Upper lobe of right lung (tissue), 1 donor: ENCODE results near the gene MICB. TPM values are rescaled to one million over a fixed set of nuclear protein-coding genes. Genes with fewer than 3 reads are reported as not detected.

Source experiments
- ATAC-seq: fragments of 200-7000 bp; cut with Tn5 transposase; one replicate; pipeline ENCODE4 v1.9.1; 2020; ENCODE audit warnings: mild to moderate bottlenecking, moderate library complexity
- DNase-seq: peaks from one replicate; pipeline ENCODE4 v3.0.0-alpha.2; 2020
- H3K27ac ChIP-seq: fragments of 200-600 bp; one replicate; pipeline ENCODE4 v1.8.0; 2022
- H3K27me3 ChIP-seq: fragments of 200-600 bp; one replicate; pipeline ENCODE4 v1.8.0; 2022; ENCODE audit warnings: mild to moderate bottlenecking
- H3K36me3 ChIP-seq: fragments of 200-600 bp; one replicate; pipeline ENCODE4 v1.8.0; 2022
- H3K4me1 ChIP-seq: fragments of 200-600 bp; one replicate; pipeline ENCODE4 v1.8.0; 2022
- H3K4me3 ChIP-seq: fragments of 200-600 bp; one replicate; pipeline ENCODE4 v1.8.0; 2022; ENCODE audit warnings: mild to moderate bottlenecking
- H3K9me3 ChIP-seq: fragments of 200-600 bp; one replicate; pipeline ENCODE4 v1.8.0; 2022
- CTCF ChIP-seq: fragments of 200-600 bp; IDR thresholded peaks from one replicate; pipeline ENCODE4 v1.8.0; 2022; ENCODE audit warnings: antibody characterized with exemption
- intact Hi-C: fragments of 100-400 bp; cut with DNase I; formaldehyde crosslinking; loops from one replicate; pipeline ENCODE4 v1.11.0; 2022
- total RNA-seq: library from RNA; stranded (reverse); fragmentation: NEBNext Ultra II Directional; extraction: Animal tissue kit (Norgen Biotek cat#: 25700); gene quantifications from one replicate; pipeline ENCODE4 v1.2.1, GENCODE V29; 2021
- donor health status: DM: no; HTN: yes; CAD: no; lungs with severe emphysema.

Gene MICB
- total RNA-seq, 1 donor from 2014 or later: 8.2 TPM

- no peaks in the 10 kb centered on the region for H3K9me3 ChIP-seq
- DNase-seq (no peak), ATAC-seq (no peak)
- intact Hi-C loops: no loop called here
- peaks cover 13% of the 10 kb centered on the region for H3K36me3 ChIP-seq
- no peak overlapping the region for H3K27ac ChIP-seq
- no peak for TF ChIP-seq CTCF
- H3K4me3 ChIP-seq: no peak overlapping the region
- H3K4me1 ChIP-seq: no peaks in the 10 kb centered on the region
- H3K27me3 ChIP-seq: no peaks in the 10 kb centered on the region
Observed at GRCh38 chr6:31513456-31514165, 15.7 kb downstream of the MICB start.

DNA sequence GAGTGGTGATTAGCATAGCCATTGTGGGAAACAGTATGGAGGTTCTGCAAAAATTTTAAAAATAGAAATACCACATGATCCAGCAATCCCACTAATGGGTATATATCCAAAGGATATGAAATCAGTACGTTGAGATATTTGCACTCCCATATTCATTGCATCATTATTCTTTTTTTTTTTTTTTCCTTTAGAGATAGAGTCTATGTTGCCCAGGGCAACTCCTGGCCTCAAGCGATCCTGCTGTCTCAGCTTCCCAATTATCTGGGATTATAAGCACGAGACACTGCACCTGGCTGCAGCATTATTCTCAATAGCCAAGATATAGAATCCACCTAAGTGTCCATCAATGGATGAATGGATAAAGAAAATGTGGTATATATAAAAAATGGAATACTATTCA, 23.9 kb downstream of the MICB start:
- ATAC-seq (no peak), DNase-seq (no peak)
- Histone ChIP-seq H3K4me1 (peaks cover 6% of the 10 kb centered on the region), H3K27me3 (no peaks in the 10 kb centered on the region), H3K27ac (no peak overlapping the region), H3K36me3 (no peaks in the 10 kb centered on the region), H3K4me3 (no peak overlapping the region), H3K9me3 (no peaks in the 10 kb centered on the region)
- no peak for TF ChIP-seq CTCF
- intact Hi-C loops: no loop called here

DNA sequence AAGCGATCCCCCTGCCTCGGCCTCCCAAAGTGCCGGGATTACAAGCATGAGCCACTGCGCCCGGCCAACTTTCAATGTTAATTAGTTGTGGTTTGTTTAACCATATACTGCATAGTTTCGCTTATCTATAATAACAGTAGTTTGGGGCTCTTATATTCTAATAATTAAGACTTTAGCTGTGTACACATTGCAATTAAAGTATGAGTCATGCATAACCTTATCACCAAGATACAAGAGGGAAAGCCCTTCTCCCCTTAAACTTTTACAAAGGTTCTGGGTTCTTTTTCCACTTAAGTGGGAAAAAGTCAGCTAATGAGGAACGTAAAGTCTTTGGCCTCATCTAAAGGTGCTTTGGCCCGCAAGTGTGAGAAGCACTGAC, 27.6 kb downstream of the MICB start:
- Histone ChIP-seq H3K36me3 (peaks cover 12% of the 10 kb centered on the region), H3K9me3 (no peaks in the 10 kb centered on the region), H3K27ac (no peak overlapping the region), H3K4me1 (peaks cover 7% of the 10 kb centered on the region), H3K27me3 (no peaks in the 10 kb centered on the region), H3K4me3 (no peak overlapping the region)
- no peak for TF ChIP-seq CTCF
- no peak for ATAC-seq
- intact Hi-C loops: no loop called here
- no peak for DNase-seq

DNA sequence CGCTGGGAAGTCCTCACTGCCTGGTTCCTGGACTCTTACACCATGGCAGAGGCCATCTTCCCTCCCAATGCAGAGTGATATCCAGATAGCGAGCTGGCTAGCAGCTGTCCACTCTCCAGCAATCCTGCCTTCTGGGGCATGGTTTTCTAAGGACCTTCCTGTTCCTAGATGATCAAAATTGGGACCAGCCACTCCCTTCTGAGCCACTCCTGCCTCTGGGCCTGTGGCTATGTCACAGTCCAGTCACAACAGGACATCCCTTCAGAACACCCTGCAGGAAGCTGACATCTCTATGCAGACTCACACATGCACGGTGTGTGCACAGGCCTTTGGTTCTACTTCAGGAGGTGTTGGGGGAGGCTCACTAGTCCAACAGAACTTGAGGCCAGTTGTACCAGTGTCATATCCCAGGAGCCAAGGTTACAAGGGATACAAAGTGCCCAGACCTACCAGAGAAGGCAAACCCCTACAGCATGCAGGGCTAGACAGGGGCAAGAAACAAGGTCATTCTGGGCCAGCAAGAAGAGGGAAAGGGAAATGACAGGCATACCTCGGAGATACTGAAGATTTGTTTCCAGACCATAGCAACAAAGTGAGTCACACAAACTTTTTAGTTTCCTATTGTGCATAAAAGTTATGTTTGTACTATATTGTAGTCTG, 28.1 kb downstream of the MICB start:
- H3K27ac ChIP-seq: peak overlapping the region; percentile 17

GRCh38 chr6:31528307-31528777, 30.4 kb downstream of the MICB start:
- no peaks in the 10 kb centered on the region for H3K9me3 ChIP-seq
- H3K36me3 ChIP-seq: peaks cover 40% of the 10 kb centered on the region
- no peak for DNase-seq
- H3K4me1 ChIP-seq: peaks cover 7% of the 10 kb centered on the region
- no peak overlapping the region for H3K4me3 ChIP-seq
- TF ChIP-seq CTCF: no peak
- no peak for ATAC-seq
- no peak overlapping the region for H3K27ac ChIP-seq
- intact Hi-C loops: no loop called here
- no peaks in the 10 kb centered on the region for H3K27me3 ChIP-seq

More for the DNA sequence above, 28.1 kb downstream of the MICB start:
- ATAC-seq (peak; percentile 37), DNase-seq (no peak)
- Histone ChIP-seq H3K9me3 (no peaks in the 10 kb centered on the region), H3K4me3 (no peak overlapping the region), H3K4me1 (peaks cover 7% of the 10 kb centered on the region), H3K36me3 (peaks cover 17% of the 10 kb centered on the region), H3K27me3 (no peaks in the 10 kb centered on the region)
- intact Hi-C loops: no loop called here
- TF ChIP-seq CTCF: no peak
